Adrenal gland (tissue), 12 donors: Measurements from ENCODE around the gene BBC3. TPM values are rescaled to one million over a fixed set of nuclear protein-coding genes. Genes with fewer than 3 reads are reported as not detected.
A peak's percentile ranks its signal among the peaks of the same experiment; 100 is the strongest.
"Not testable (repeated sequence)": the region's sequence is repeated elsewhere in the genome, so short reads cannot be mapped to it uniquely, and the experiment has no call there.

Source experiments
- DNase-seq, 7 donors: peaks; one replicate each; pipeline ENCODE4 v3.0.0-alpha.2; 2019 to 2020
- H3K27ac ChIP-seq, 5 donors: fragments of 200-600 bp; sonication (generic) in 4 of 5; 1 replicate in 3 of 5; 2 replicates in 2 of 5; pipeline versions ENCODE4 v1.5.1 to v1.8.0; 2016 to 2020; ENCODE audit warnings: mild to moderate bottlenecking in 1 of 5
- H3K27me3 ChIP-seq: fragments of 200-600 bp; 2 replicates; pipeline ENCODE4 v1.8.0; 2021
- H3K36me3 ChIP-seq, 2 donors: fragments of 200-600 bp; replicated peaks in 1 of 2; 1 replicate in 1 of 2; 2 replicates in 1 of 2; pipeline versions ENCODE4 v1.5.1 to v1.8.0; 2018 to 2022
- H3K4me1 ChIP-seq, 2 donors: fragments of 200-600 bp; replicated peaks in 1 of 2; 1 replicate in 1 of 2; 2 replicates in 1 of 2; pipeline versions ENCODE4 v1.5.1 to v1.8.0; 2018 to 2021
- H3K4me3 ChIP-seq, 4 donors: fragments of 200-600 bp; sonication (generic) in 3 of 4; one replicate each; pipeline ENCODE4 v1.5.1; 2016 to 2018
- H3K9me3 ChIP-seq, 3 donors: fragments of 200-600 bp; sonication (generic) in 1 of 3; replicated peaks in 1 of 3; 1 replicate in 2 of 3; 2 replicates in 1 of 3; pipeline versions ENCODE4 v1.5.1 to v1.8.0; 2016 to 2021
- CTCF ChIP-seq, 6 experiments: fragments of 450-650 bp in 4 of 6; fragments of 200-600 bp in 2 of 6; sonication (generic) in 1 of 6; IDR thresholded peaks; 1 replicate in 5 of 6; 2 replicates in 1 of 6; pipeline versions ENCODE4 v1.5.1 to v1.8.0; 2016 to 2021; ENCODE audit warnings: antibody characterized with exemption in 6 of 6, mild to moderate bottlenecking in 2 of 6, moderate library complexity in 1 of 6
- POLR2A ChIP-seq, 2 donors: fragments of 450-650 bp; IDR thresholded peaks; one replicate each; pipeline ENCODE4 v1.6.1; 2017; ENCODE audit warnings: antibody characterized with exemption in 2 of 2, mild to moderate bottlenecking in 2 of 2, moderate library complexity in 1 of 2
- WGBS, 4 donors: extraction: QIAGEN DNeasy Blood & Tissue Kit in 2 of 4; methylation state at CpG; one replicate each; pipeline versions ENCODE4 v1.1.5 to v1.1.7; 2013 to 2017; 5-methylcytosine and 5-hydroxymethylcytosine counted together
- intact Hi-C, 2 donors: fragments of 100-400 bp; cut with DNase I; formaldehyde crosslinking; loops; one replicate each; pipeline versions ENCODE4 v1.14.1 to v1.15.0; 2022 to 2023
- polyA plus RNA-seq, 3 donors: library from polyadenylated mRNA; stranded (reverse); fragments of 200-250 nt in 2 of 3; fragments of 350-450 nt in 1 of 3; fragmentation: Illumina TruSeq in 1 of 3; extraction: RNeasy Lipid Tissue Mini Kit (QIAGEN cat#74804) in 1 of 3; gene quantifications; one replicate each; pipeline ENCODE4 v1.2.3, GENCODE V29; 2013 to 2014
- total RNA-seq, 9 donors: library from RNA; depleted of rRNA in 4 of 9; stranded (reverse); fragments of >200 nt in 4 of 9; fragments of 120-200 nt in 1 of 9; fragmentation: NEBNext Ultra II Directional in 1 of 9; extraction: Animal tissue kit (Norgen Biotek cat#: 25700) in 1 of 9; gene quantifications; one replicate each; pipeline versions ENCODE4 v1.1.0 to v1.2.4, GENCODE V29; 2013 to 2023
- donor health status: healthy with polysubstance abuse.
- donor health status: Bipolar disorder and iron deficiency.
- donor health status: DM: yes; HTN: yes; CAD: no.
- donor health status: DM: no; HTN: no; CAD: no.
- donor health status: DM: no; HTN: no; CAD: no.
- donor health status: DM: yes; HTN: yes; CAD: no.

BBC3 gene
- total and polyA plus RNA-seq, 12 donors, result 0.27 to 17.9 (median 7.5) TPM

- no peaks in the 10 kb centered on the region for H3K27me3 ChIP-seq
- 0 to 1% (median 1%) methylated on average over 17 to 52 of the region's 52 CpGs for WGBS, 4 donors
- H3K4me1 ChIP-seq, result peaks cover 10 to 22% of the 10 kb centered on the region in 2 donors
- no peaks in the 10 kb centered on the region for H3K9me3 ChIP-seq
- peaks cover 0 to 31% of the 10 kb centered on the region in 2 donors for H3K36me3 ChIP-seq
- peak; percentile 100 for DNase-seq
- H3K4me3 ChIP-seq, result peak overlapping the region in 3 of 4 donors; percentile 12 to 74 (median 58)
- H3K27ac ChIP-seq, result peak overlapping the region; percentile 40 to 98 (median 95)
- TF ChIP-seq CTCF (IDR thresholded peaks at IDR 0.05), result no peak
- TF ChIP-seq POLR2A (IDR thresholded peaks at IDR 0.05), result no peak
- intact Hi-C loops, result no loop called here
Observed at GRCh38 chr19:47256693-47257410, 25.9 kb upstream of the BBC3 start.

DNA sequence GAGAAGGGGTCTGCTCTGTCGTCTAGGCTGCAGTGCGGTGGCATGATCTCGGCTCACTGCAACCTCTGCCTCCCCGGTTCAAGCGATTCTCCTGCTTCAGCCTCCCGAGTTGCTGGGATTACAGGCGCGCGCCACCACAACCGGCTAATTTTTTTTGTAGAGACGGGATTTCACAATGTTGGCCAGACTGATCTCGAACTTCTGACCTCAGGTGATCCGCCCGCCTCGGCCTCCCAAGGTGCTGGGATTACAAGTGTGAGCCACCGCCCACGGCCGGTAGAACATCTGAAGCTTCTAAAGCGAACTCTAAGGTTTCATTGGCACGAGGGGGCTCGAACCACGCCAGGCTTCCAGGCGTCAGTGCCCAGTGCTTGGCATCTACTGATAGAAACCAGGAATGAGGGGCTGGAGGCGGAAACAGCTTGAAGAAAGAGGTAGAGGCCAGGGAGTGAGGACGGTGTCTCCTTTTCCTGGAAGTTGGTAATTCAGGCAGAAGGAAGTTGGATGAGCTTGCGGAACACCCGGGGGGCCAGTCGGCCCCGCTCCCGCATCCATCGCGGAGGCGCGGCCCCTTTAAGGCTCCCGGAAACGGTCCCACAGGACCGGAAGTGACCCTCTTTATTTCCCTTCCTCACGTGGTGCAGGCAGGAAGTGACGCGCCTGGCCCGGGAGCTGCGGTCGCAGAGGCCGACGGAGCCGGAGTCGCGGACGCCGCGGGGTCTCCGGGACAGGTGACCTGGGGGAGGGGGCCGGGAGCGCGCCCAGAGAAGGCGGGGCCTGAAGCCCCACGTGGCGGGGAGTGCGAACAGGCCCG, 25.1 kb upstream of the BBC3 start, which contains the start of gene CCDC9:
TSS of gene CCDC9 (plus strand) at position 647 of the 814 bp plus-strand sequence. CDS start 1,876 bp downstream, outside the sequence.
- intact Hi-C loops, result no loop called here
- peak; percentile 80 to 89 for TF ChIP-seq POLR2A (IDR thresholded peaks at IDR 0.05)
- TF ChIP-seq CTCF (IDR thresholded peaks at IDR 0.05), result no peak
- peak; percentile 97 to 98 (median 98) for DNase-seq
- peak within 1 kb of the TSS; percentile 80 to 98 (median 95) for H3K27ac ChIP-seq
- H3K9me3 ChIP-seq, result no peaks in the 10 kb centered on the region
- 14 to 39% (median 28%) methylated on average over 15 to 60 of the region's 60 CpGs for WGBS, 4 donors
- H3K36me3 ChIP-seq, result peaks cover 0 to 27% of the 10 kb centered on the region in 2 donors
- no peaks in the 10 kb centered on the region for H3K27me3 ChIP-seq
- peak within 1 kb of the TSS; percentile 12 to 74 (median 46) for H3K4me3 ChIP-seq
- H3K4me1 ChIP-seq, result peaks cover 10 to 22% of the 10 kb centered on the region in 2 donors

- Histone ChIP-seq H3K27me3 (no peaks in the 10 kb centered on the region), H3K27ac (no peak overlapping the region), H3K4me3 (no peak overlapping the region), H3K4me1 (peaks cover 10 to 22% of the 10 kb centered on the region in 2 donors), H3K36me3 (peaks cover 0 to 6% of the 10 kb centered on the region in 2 donors), H3K9me3 (no peaks in the 10 kb centered on the region)
- no peak for DNase-seq
- intact Hi-C loops, result no loop called here
- WGBS, 4 donors, result 87 to 96% (median 92%) methylated on average over 5 of the region's 5 CpGs
- TF ChIP-seq POLR2A (IDR thresholded peaks at IDR 0.05), result no peak
- TF ChIP-seq CTCF (IDR thresholded peaks at IDR 0.05), result no peak
Observed at GRCh38 chr19:47253970-47254369, 23.0 kb upstream of the BBC3 start.

- intact Hi-C loops, result no loop called here
- peaks cover 10 to 17% of the 10 kb centered on the region in 2 donors for H3K4me1 ChIP-seq
- peaks cover 0 to 1% of the 10 kb centered on the region in 2 donors for H3K36me3 ChIP-seq
Observed at GRCh38 chr19:47253467-47253881, 22.5 kb upstream of the BBC3 start.

DNA sequence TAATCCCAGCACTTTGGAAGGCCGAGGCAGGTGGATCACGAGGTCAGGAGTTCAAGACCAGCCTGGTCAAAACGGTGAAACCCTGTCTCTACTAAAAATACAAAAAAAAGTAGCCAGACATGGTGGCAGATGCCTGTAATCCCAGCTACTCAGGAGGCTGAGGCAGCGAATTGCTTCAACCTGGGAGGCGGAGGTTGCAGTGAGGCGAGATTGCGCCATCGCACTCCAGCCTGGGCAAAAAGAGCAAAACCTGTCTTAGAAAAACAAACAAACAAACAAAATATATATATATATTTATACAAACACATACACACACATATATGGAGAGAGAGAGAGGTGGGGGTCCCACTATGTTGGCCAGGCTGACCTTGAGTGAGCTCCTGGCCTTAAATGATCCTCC, 22.0 kb upstream of the BBC3 start:
- H3K27me3 ChIP-seq, DNase-seq, H3K27ac ChIP-seq, H3K36me3 ChIP-seq, H3K9me3 ChIP-seq, H3K4me3 ChIP-seq, intact Hi-C loops: not testable (repeated sequence)
- 83 to 88% (median 86%) methylated on average over 8 of the region's 8 CpGs for WGBS, 4 donors
- H3K4me1 ChIP-seq, result peaks cover 7 to 13% of the 10 kb centered on the region in 2 donors

More at GRCh38 chr19:47253467-47253881, 22.5 kb upstream of the BBC3 start:
- TF ChIP-seq POLR2A (IDR thresholded peaks at IDR 0.05), result no peak
- TF ChIP-seq CTCF (IDR thresholded peaks at IDR 0.05), result no peak
- no peak for DNase-seq
- H3K9me3 ChIP-seq, result no peaks in the 10 kb centered on the region
- no peak overlapping the region for H3K4me3 ChIP-seq
- no peak overlapping the region for H3K27ac ChIP-seq
- no peaks in the 10 kb centered on the region for H3K27me3 ChIP-seq
- WGBS, 4 donors, result 46 to 51% (median 46%) methylated on average over 3 of the region's 3 CpGs
